GM12874 (cell line): ENCODE results near the gene INSIG2.
A peak's percentile ranks its signal among the peaks of the same experiment; 100 is the strongest.

Experiments
- CTCF ChIP-seq: IDR thresholded peaks from 2 replicates; pipeline ENCODE4 v1.5.1; 2011; ENCODE audit warnings: low read depth, mild to moderate bottlenecking, control low read depth, low read length, moderate library complexity; ENCODE audit not compliant: insufficient read depth

Gene INSIG2

DNA sequence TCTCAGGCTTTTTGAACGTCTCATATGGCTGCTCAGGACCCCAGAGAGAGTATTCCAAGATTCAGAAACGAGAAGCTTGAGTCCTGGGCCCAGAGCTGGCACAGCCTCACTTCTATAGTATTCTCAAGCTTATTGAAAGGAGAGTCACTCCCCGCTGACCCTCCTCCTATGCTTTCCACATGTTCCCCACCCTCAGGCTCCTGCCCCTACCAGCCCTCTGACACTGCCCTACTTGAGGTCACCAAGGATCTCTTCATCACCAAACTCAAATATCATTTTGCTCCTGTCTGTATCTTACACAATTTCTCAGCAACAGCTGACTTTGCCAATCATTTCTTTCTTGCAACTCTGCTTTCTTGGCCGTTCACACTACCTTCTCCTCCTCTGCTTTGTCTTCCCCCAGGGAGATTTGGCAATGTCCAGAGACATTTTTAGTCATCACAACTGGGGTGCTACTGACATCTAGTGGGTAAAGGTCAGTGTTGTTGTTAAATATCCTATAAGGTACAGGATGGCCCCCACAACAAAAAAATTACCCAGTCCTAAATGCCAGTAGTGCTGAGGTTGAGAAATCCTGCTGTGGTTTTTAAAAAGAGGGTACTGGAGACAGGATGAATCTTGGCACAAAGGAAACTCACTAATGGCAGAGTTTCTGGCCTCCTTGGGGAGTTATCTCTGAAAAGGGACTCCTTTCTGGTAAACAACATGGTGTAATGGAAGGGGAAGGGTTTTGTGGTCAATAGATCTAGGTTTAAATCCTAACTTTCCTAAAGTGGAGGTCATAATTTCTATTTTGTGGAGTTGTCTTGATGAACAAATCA, 26.9 kb upstream of the INSIG2 start:
- peak; percentile 60 for TF ChIP-seq CTCF

- no peak for TF ChIP-seq CTCF
Observed at GRCh38 chr2:118062048-118062447, 26.2 kb upstream of the INSIG2 start.

GRCh38 chr2:118062669-118063068, 25.6 kb upstream of the INSIG2 start:
- TF ChIP-seq CTCF: no peak

- no peak for TF ChIP-seq CTCF
Observed at GRCh38 chr2:118065015-118065706, 23.1 kb upstream of the INSIG2 start.

DNA sequence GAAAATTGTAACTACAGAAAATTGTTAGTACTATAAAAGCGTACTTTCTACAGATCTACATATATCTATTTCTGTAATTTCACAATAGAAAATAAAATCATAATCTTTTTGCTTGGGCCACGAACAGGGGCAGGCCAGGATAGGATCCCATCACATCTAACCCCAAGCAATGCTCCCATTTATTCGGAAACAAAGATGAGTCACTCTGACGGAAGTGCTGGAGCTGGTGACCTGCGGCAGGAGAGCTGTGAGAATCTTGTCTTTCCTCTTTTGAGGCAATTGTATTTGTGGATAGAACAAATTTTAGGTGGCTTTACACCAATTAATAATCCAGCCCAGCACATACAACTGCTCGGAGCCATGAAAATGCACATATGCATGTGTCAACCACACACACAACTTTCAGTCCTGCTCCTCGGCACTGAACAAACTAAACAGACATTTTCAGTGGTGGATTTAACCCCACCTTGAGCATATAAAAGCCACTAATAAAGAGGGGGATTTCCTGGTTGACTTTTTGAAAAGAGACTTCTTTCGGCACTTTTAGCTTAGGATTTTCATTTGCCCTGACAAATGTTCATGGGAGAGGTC, 22.3 kb upstream of the INSIG2 start:
- no peak for TF ChIP-seq CTCF

GRCh38 chr2:118077636-118078247, 10.5 kb upstream of the INSIG2 start:
- TF ChIP-seq CTCF: no peak

GRCh38 chr2:118078734-118079133, 9.5 kb upstream of the INSIG2 start:
- TF ChIP-seq CTCF: no peak
